Inflammatory macrophage treated with lipopolysaccharide for 4 hours (primary cell): ENCODE data around the gene SLCO2B1.

ENCODE experiments used
- DNase-seq: peaks from one replicate; pipeline ENCODE4 v3.0.0-alpha.2; 2020

Gene SLCO2B1

DNA sequence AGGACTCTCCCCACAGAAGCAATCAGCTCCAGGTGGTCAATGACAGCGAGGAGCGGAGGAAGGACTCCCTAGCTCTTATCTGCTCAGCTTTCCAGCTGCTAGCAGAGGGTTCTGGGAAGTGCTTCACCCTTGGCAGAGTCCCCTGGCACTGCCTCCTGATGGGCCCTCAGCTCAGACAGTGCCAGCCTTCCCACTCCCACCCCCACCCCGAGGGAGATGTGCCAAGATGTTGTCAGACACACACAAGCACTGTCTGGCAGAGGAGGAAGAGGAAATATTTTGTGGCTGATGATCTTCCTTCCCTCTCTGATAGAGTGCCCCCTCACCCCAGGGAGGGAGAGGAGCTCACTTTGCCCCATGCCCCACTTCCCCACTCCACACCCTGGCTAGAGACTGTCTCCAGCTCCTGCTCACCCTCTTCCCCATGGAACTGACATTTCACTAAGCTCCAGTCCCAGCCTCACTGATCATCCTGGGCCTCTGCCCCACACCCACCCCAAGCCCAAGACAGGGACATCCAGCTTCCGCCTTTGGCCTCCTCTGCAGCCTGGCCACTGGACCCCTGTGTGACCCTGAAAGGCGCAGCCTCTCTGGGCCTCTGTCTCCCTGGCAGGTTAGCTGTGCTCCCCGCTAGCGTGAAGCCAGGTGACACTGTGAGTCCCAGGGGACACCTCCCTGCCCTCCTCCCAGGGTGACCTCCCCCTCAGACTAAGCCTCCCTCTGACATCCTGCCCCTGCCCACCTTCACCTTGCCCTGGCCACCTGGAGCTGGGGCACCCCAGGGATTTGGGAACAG lies 44.5 kb downstream of the SLCO2B1 start:
- peak; percentile 67 for DNase-seq

GRCh38 chr11:75196426-75196825 lies 45.5 kb downstream of the SLCO2B1 start:
- no peak for DNase-seq

DNA sequence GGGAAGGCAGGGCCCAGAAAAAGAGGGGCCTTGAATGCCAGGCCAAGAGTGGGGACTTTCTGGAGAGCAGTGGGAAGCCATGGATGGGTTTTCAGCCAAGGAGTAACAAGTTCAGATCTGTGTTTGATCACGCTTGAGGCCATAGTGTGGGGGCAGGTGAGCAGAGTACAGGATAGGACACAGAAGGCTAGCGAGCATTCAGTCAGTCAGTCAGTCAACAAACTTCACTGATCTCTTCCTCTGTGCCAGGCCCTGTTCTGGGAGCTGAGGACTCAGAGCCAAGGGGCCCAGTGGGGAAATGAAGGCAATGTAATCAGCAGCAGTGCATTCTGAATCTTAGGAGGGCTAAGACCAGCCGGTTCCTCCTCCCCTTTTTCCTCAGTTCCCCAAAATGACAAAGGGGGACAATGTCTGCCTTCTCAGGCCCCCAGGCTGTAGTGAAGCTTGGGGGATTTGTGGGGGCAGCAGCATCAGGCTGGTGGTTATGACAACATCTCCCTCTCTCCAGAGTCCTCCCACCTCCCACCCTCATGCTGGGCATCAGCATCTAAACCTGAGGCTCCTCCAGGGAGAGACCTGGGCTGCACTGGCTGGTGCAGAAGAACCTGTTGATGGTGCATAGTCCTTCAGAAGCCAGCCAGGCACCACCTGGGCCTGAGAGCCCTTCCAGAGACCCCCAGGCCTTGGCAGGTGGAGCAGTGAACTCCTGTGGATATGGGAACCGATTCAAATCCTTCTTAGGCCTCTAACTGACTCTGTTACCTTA lies 46.8 kb downstream of the SLCO2B1 start:
- no peak for DNase-seq

DNA sequence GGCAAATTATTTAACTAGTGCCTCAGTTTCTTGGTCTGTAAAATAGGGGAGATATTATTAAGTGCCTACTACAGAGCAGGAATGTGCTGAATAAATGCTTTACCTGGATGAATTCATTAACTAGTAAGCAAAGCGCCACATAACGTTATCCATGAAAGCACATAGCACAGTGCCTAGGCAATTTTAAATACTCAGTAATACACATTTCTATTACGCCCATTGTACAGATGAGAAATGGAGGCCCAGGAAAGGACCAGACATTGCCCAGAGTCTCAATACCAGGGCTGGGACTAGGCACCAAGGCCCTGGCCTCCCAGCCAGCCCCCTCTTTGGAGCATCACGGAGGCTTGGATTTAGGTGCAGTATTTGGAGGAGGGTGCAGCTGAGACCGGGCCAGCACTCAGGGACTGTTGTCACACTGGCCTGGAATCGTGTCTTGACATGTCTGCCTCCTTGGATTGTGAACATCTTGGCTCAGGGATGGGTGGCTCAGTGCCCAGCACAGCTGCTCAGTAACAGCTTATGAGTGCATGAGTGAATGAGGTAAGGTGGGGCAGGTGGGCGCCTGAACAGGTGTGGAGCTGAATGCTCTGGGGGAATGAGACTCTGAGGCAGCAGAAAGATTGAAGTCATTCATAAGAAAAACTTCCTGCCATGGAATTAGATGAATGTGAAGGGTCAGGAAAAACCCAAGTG lies 47.5 kb downstream of the SLCO2B1 start:
- no peak for DNase-seq

DNA sequence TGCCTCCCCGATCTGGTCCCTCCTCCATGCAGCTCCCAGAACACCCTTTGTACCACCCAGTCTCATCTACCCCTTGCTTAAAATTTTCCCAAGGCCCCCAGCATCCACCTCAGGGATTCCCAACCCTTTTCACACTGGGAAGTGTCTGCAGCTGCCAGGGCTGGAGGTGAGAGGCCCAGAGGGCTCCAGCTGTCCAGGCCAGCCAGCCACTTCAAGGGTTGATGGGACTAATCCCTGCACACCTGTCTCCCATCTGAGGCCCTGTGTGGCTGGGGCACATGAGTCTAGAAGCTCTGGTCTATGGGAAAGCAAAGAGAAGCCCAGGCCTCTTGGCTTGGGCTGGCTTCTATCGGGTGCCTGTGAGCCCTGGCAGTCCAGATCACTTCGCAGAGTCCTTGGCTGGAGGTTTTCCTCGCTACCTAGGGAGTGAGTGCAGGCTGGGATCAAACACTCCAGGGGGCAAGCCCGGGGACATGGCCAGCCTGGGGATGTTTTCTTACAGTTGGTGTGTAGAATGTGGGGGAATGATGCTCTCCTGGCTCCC lies 48.6 kb downstream of the SLCO2B1 start:
- no peak for DNase-seq

DNA sequence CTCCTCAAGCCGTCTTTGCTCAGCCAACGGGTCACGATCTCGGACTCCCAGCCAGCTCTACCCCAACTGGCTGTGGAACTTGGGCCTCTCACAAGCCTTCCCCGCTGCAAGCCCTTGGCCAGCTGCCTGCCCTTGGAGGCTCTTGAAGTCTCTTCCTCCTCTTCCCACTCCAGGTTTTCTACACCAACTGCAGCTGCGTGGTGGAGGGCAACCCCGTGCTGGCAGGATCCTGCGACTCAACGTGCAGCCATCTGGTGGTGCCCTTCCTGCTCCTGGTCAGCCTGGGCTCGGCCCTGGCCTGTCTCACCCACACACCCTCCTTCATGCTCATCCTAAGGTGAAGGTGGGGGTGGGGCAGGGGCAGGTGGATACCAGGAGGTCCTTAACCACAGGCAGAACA lies 49.1 kb downstream of the SLCO2B1 start:
- DNase-seq, result no peak

GRCh38 chr11:75200531-75200930 lies 49.6 kb downstream of the SLCO2B1 start:
- DNase-seq, result no peak

- DNase-seq, result no peak
These were observed 50.9 kb downstream of the SLCO2B1 start for GRCh38 chr11:75201771-75202170.

- no peak for DNase-seq
These were observed 51.3 kb downstream of the SLCO2B1 start for GRCh38 chr11:75202195-75202594.

- DNase-seq, result no peak
These were observed 52.2 kb downstream of the SLCO2B1 start for GRCh38 chr11:75203138-75203537.

DNA sequence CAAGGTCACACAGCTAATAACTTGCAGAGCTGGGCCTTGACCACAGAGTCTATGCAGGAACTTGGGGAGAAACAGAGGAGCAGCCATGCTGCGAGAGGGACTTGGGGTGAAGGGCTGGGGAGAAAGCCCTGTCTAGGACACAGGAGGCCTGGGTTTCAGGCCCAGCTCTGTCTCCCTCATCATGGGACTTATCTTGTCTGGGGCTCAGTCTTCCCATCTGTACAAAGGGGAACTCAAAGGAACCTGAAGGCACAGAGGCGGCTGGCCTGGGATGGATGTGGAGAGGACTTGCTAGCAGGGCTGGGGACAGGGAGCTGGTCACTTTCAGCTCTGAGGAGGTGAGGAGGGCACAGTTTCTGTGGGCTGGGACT lies 52.7 kb downstream of the SLCO2B1 start:
- no peak for DNase-seq

- DNase-seq, result no peak
These were observed 53.2 kb downstream of the SLCO2B1 start for GRCh38 chr11:75204012-75204674.

- peak; percentile 87 for DNase-seq
These were observed 54.0 kb downstream of the SLCO2B1 start for GRCh38 chr11:75204685-75205563.

- no peak for DNase-seq
These were observed 54.7 kb downstream of the SLCO2B1 start for GRCh38 chr11:75205564-75206020.

- DNase-seq, result no peak
These were observed 57.5 kb downstream of the SLCO2B1 start for GRCh38 chr11:75208446-75208845.

DNA sequence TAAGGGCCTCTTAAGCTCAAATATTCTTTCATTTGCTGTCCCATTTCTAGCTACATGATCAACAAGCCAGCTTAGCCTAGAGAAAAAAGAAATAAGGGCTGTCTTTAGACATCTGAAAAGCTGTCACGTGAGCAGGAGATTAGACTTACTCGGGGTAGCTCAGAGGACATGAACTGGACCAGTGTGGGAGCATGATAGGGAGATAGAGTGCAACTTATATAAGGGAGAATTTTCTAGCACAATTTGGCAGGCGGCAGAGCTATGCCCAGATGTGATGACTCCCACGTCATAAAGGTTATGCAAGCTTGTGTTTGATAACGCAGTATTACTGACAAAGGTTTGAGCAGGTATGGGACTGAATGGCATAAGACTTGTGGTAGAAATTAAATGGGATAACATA lies 61.5 kb downstream of the SLCO2B1 start:
- no peak for DNase-seq

DNA sequence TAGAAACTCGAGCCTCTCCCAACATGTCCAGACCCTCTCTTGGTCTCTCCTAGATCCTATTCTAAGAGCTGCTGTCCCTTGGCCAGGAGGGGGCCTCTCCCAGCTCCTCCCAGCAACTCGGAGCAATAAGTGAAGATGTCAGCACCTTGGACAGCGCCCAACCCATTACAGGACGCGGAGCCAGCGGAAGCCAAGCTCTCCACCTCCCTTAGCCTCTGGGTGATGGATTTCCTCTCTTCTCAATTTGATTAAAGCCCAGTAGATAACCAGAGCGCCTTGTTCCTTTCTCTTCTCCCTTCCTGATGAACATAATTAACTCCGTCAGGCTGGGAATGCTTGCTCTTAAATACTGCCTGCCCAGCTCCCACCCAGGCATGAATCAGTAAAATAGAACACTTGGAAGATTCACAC lies 63.5 kb downstream of the SLCO2B1 start:
- DNase-seq, result peak; percentile 80

GRCh38 chr11:75214843-75215242 lies 63.9 kb downstream of the SLCO2B1 start:
- DNase-seq, result no peak

- DNase-seq, result no peak
These were observed 69.0 kb downstream of the SLCO2B1 start for GRCh38 chr11:75219869-75220268.

DNA sequence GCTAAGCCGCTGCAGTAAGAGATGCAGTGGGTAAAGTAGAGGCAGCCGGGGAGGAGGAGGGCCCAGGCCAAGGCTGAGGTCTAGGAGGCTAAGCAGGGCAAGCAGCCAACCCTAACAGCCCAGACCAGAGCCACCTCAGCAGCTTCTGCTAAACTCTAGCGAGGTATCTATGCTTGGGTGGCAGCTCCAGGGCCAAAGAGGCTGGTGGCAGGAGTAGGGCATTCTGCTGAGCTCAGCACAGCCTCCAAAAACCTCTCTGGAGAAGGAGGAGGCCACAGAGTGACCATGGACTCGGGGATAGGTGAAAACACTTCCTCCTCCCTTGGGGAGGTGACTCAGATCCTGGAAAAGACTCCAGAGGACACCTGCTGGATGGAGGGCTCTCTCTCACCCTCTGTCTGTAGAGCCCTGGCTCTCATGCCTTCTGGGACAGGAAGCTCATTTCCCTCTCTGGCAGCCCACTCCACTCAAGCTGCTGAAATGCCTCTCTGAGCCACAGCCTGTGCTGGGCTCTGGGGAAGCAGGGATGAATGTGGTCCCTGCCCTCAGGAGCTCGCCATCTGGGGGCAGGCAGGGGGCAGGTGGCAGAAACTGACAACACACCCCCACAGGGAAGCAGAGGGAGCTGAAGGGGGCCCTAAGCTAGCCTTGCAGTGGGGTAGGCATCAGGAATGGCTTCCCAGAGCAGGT lies 73.2 kb downstream of the SLCO2B1 start:
- DNase-seq, result no peak

GRCh38 chr11:75225794-75226193 lies 74.9 kb downstream of the SLCO2B1 start:
- no peak for DNase-seq
